ENCODE data around the gene PPP6R1.

GRCh38 chr19:55226788-55227187 is 32.0 kb downstream of the PPP6R1 start:
- TF ChIP-seq CTCF (IDR thresholded peaks at IDR 0.05) (no peak), POLR2AphosphoS5 (IDR thresholded peaks at IDR 0.05) (no peak)
